Loucy (cell line): Measurements from ENCODE around the gene SSTR5.

Experiments used
- CTCF ChIP-seq: fragments of 200-600 bp; sonication (generic); conservative IDR thresholded peaks from 2 replicates; pipeline ENCODE4 v1.5.1; 2014; ENCODE audit warnings: mild to moderate bottlenecking, antibody characterized with exemption, low read length
- EZH2phosphoT487 ChIP-seq: fragments of 200-600 bp; IDR thresholded peaks from 2 replicates; pipeline ENCODE4 v1.6.1; 2018; ENCODE audit warnings: antibody characterized with exemption, mild to moderate bottlenecking, moderate library complexity, borderline replicate concordance

DNA sequence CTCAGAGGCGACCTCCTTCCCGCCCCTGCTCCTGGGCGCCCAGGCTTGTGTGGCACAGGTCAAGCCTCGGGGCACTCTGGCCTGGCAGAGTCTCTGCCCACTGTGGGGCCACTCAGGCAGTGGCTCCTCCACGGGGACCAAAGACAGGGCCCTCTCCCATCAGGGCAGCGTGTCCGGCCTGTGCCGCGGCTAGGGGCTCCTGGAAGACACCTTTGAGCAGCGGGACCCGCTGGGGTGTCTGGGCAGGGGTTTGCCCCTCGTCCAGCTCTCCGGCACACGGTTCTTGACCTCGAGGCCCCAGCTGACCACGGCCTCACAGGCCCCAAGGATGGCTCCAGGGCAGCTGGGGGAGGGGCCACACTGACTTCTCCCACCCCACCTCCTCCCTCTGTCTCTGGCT lies 24.7 kb upstream of the SSTR5 start:
- TF ChIP-seq CTCF: no peak
- TF ChIP-seq EZH2phosphoT487: no peak
